H1 (cell line): Measurements from ENCODE around the gene MGRN1. TPM values are rescaled to one million over a fixed set of nuclear protein-coding genes. Genes with fewer than 3 reads are reported as not detected.

Source experiments
- CTCF ChIA-PET: fragments of 300-600 bp; sonication (Branson Sonifier 250); formaldehyde crosslinking; loops from one replicate; lab custom pipeline; 2021; ENCODE audit not compliant: partially characterized antibody; lab: Charles Lee
- POLR2A ChIA-PET: fragments of 300-600 bp; sonication (Branson Sonifier 250); formaldehyde crosslinking; loops from one replicate; lab custom pipeline; 2021; ENCODE audit warnings: inconsistent platforms; ENCODE audit not compliant: partially characterized antibody; lab: Charles Lee
- DNase-seq, 2 experiments: peaks; one replicate each; pipeline versions ENCODE4 v3.0.0 to v3.0.0-alpha.2; 2010 to 2022; ENCODE audit warnings: low spot score in 2 of 2, low read depth in 1 of 2, mixed read lengths in 1 of 2
- FAIRE-seq: peaks from 2 replicates; lab custom pipeline; 2011; peaks lifted over from hg19 to GRCh38; lab: Jason Lieb, UNC
- H2AFZ ChIP-seq: 2 replicates; pipeline ENCODE4 v1.8.1; 2012; ENCODE audit warnings: low read length, inconsistent platforms
- H2AK5ac ChIP-seq: 2 replicates; pipeline ENCODE4 v1.6.1; 2013; ENCODE audit warnings: low read depth, low read length
- H2BK120ac ChIP-seq: replicated peaks from 2 replicates; pipeline ENCODE3; 2013; ENCODE audit warnings: low read depth, low read length, inconsistent platforms
- H2BK12ac ChIP-seq: 2 replicates; pipeline ENCODE4 v1.6.1; 2013; ENCODE audit warnings: low read depth, low read length
- H2BK15ac ChIP-seq: 2 replicates; pipeline ENCODE4 v1.6.1; 2013; ENCODE audit warnings: low read length
- H2BK20ac ChIP-seq: 2 replicates; pipeline ENCODE4 v1.6.1; 2013; ENCODE audit warnings: low read length
- H2BK5ac ChIP-seq: 2 replicates; pipeline ENCODE4 v1.6.1; 2013; ENCODE audit warnings: low read depth, low read length
- H3K14ac ChIP-seq: 2 replicates; pipeline ENCODE4 v1.6.1; 2013; ENCODE audit warnings: inconsistent platforms; ENCODE audit not compliant: insufficient read length
- H3K18ac ChIP-seq: 2 replicates; pipeline ENCODE4 v1.6.1; 2013; ENCODE audit warnings: low read length; ENCODE audit errors: extremely low read depth
- H3K23ac ChIP-seq: 2 replicates; pipeline ENCODE4 v1.6.1; 2013; ENCODE audit warnings: inconsistent platforms; ENCODE audit not compliant: insufficient read length
- H3K23me2 ChIP-seq: 2 replicates; pipeline ENCODE4 v1.6.1; 2013; ENCODE audit warnings: low read depth, low read length
- H3K27ac ChIP-seq: 2 replicates; pipeline ENCODE4 v1.6.1; 2011; ENCODE audit warnings: low read depth, low read length, inconsistent platforms
- H3K27me3 ChIP-seq, 4 experiments: replicated peaks in 1 of 4; 1 replicate in 1 of 4; 2 replicates in 3 of 4; pipeline versions ENCODE4 v1.6.1 to v1.8.1; 2011 to 2013; ENCODE audit warnings: low read length in 3 of 4, mild to moderate bottlenecking in 3 of 4, inconsistent platforms in 2 of 4, mixed read lengths in 2 of 4, moderate library complexity in 1 of 4; ENCODE audit not compliant: control insufficient read depth in 3 of 4, insufficient read depth in 3 of 4; ENCODE audit errors: extremely low read depth in 1 of 4
- H3K36me3 ChIP-seq, 4 experiments: 2 replicates each; pipeline versions ENCODE4 v1.6.1 to v1.8.1; 2011 to 2013; ENCODE audit warnings: mild to moderate bottlenecking in 4 of 4, low read length in 3 of 4, moderate library complexity in 2 of 4, control low read depth in 1 of 4, inconsistent platforms in 1 of 4; ENCODE audit not compliant: insufficient read depth in 4 of 4, control insufficient read depth in 2 of 4
- H3K4ac ChIP-seq: replicated peaks from 2 replicates; pipeline ENCODE3; 2013; ENCODE audit warnings: low read length, low read depth, mixed read lengths, inconsistent platforms; ENCODE audit not compliant: insufficient read length
- H3K4me1 ChIP-seq, 4 experiments: replicated peaks in 1 of 4; 1 replicate in 1 of 4; 2 replicates in 3 of 4; pipeline versions ENCODE4 v1.6.1 to v1.8.1; 2011 to 2013; ENCODE audit warnings: low read length in 3 of 4, inconsistent platforms in 2 of 4, mixed read lengths in 1 of 4; ENCODE audit not compliant: insufficient read depth in 4 of 4, control insufficient read depth in 3 of 4
- H3K4me2 ChIP-seq, 2 experiments: 2 replicates each; pipeline versions ENCODE4 v1.6.1 to v1.8.1; 2011 to 2013; ENCODE audit warnings: low read depth in 2 of 2, low read length in 2 of 2, control low read depth in 1 of 2, inconsistent platforms in 1 of 2, mild to moderate bottlenecking in 1 of 2; ENCODE audit not compliant: insufficient read depth in 1 of 2
- H3K4me3 ChIP-seq, 4 experiments: fragments of 200-600, 300-600 bp in 1 of 4; sonication (generic), shearing (Covaris generic), sonication (Bioruptor Twin) in 1 of 4; 2 replicates each; pipeline versions ENCODE4 v1.5.1 to v1.8.1; 2011 to 2016; ENCODE audit warnings: low read length in 4 of 4, low read depth in 3 of 4, control low read depth in 2 of 4, inconsistent platforms in 2 of 4, mild to moderate bottlenecking in 2 of 4, mixed read lengths in 1 of 4, moderate library complexity in 1 of 4; ENCODE audit not compliant: insufficient read depth in 2 of 4; ENCODE audit errors: extremely low read depth in 1 of 4
- H3K56ac ChIP-seq: replicated peaks from 2 replicates; pipeline ENCODE3; 2013; ENCODE audit warnings: low read depth, mild to moderate bottlenecking, mixed read lengths, low read length, inconsistent platforms; ENCODE audit not compliant: insufficient read length
- H3K79me1 ChIP-seq: 2 replicates; pipeline ENCODE4 v1.6.1; 2013; ENCODE audit warnings: low read depth, low read length, control low read depth
- H3K79me2 ChIP-seq, 2 experiments: 2 replicates each; pipeline versions ENCODE4 v1.6.1 to v1.8.1; 2012 to 2013; ENCODE audit warnings: low read length in 2 of 2, mild to moderate bottlenecking in 2 of 2, inconsistent platforms in 1 of 2; ENCODE audit not compliant: insufficient read depth in 2 of 2, control insufficient read depth in 1 of 2
- H3K9ac ChIP-seq, 4 experiments: replicated peaks in 1 of 4; 1 replicate in 1 of 4; 2 replicates in 3 of 4; pipeline versions ENCODE4 v1.6.1 to v1.8.1; 2011 to 2013; ENCODE audit warnings: low read depth in 3 of 4, low read length in 3 of 4, control low read depth in 2 of 4, mild to moderate bottlenecking in 2 of 4, moderate library complexity in 2 of 4, inconsistent platforms in 1 of 4; ENCODE audit errors: extremely low read depth in 1 of 4
- H3K9me3 ChIP-seq, 2 experiments: 2 replicates each; pipeline versions ENCODE4 v1.6.1 to v1.8.1; 2012 to 2013; ENCODE audit warnings: mild to moderate bottlenecking in 2 of 2, moderate library complexity in 2 of 2, control low read depth in 1 of 2, inconsistent platforms in 1 of 2, low read depth in 1 of 2, low read length in 1 of 2, mixed read lengths in 1 of 2; ENCODE audit not compliant: insufficient read depth in 2 of 2
- H4K20me1 ChIP-seq, 2 experiments: replicated peaks in 1 of 2; 2 replicates each; pipeline versions ENCODE3 to v1.8.1; 2011 to 2013; ENCODE audit warnings: inconsistent platforms in 2 of 2, low read length in 2 of 2, mild to moderate bottlenecking in 1 of 2; ENCODE audit not compliant: insufficient read depth in 2 of 2, control insufficient read depth in 1 of 2
- H4K5ac ChIP-seq: 2 replicates; pipeline ENCODE4 v1.6.1; 2013; ENCODE audit warnings: low read length, low read depth, mixed read lengths, inconsistent platforms; ENCODE audit not compliant: insufficient read length
- H4K8ac ChIP-seq: 2 replicates; pipeline ENCODE4 v1.8.0; 2013; ENCODE audit warnings: mild to moderate bottlenecking, moderate library complexity, low read length, inconsistent platforms; ENCODE audit not compliant: insufficient read depth; ENCODE audit errors: extremely low read depth
- H4K91ac ChIP-seq: replicated peaks from 2 replicates; pipeline ENCODE3; 2013; ENCODE audit warnings: low read length, mixed read lengths, inconsistent platforms; ENCODE audit not compliant: insufficient read length
- BRCA1 ChIP-seq: IDR thresholded peaks from 2 replicates; pipeline ENCODE4 v1.6.1; 2012; ENCODE audit warnings: low read depth, low read length, improper control_type of control experiment
- FOSL1 ChIP-seq: IDR thresholded peaks from 2 replicates; pipeline ENCODE4 v1.6.1; 2011; ENCODE audit warnings: mild to moderate bottlenecking, low read depth, low read length, moderate library complexity; ENCODE audit not compliant: insufficient read depth
- JUN ChIP-seq: IDR thresholded peaks from 2 replicates; pipeline ENCODE4 v1.6.1; 2011; ENCODE audit warnings: low read depth, mild to moderate bottlenecking, improper control_type of control experiment, low read length
- NRF1 ChIP-seq: IDR thresholded peaks from 2 replicates; pipeline ENCODE4 v1.6.1; 2011; ENCODE audit warnings: mild to moderate bottlenecking, low read depth, low read length, improper control_type of control experiment
- RFX5 ChIP-seq: IDR thresholded peaks from 2 replicates; pipeline ENCODE4 v1.6.1; 2011; ENCODE audit warnings: low read depth, low read length, improper control_type of control experiment, borderline replicate concordance
- SAP30 ChIP-seq: fragments of 300-600 bp; sonication (generic); IDR thresholded peaks from 2 replicates; pipeline ENCODE4 v1.7.1; 2012; ENCODE audit warnings: low read length, moderate library complexity, mild to moderate bottlenecking, inconsistent platforms; ENCODE audit not compliant: insufficient read depth, insufficient replicate concordance
- SIN3A ChIP-seq, 2 experiments: IDR thresholded peaks in 1 of 2; conservative IDR thresholded peaks in 1 of 2; 2 replicates each; pipeline ENCODE4 v1.6.1; 2011 to 2012; ENCODE audit warnings: low read length in 2 of 2, improper control_type of control experiment in 1 of 2, low read depth in 1 of 2, mild to moderate bottlenecking in 1 of 2
- TCF12 ChIP-seq: IDR thresholded peaks from 2 replicates; pipeline ENCODE4 v1.6.1; 2011; ENCODE audit warnings: low read depth, mild to moderate bottlenecking, low read length
- YY1 ChIP-seq: IDR thresholded peaks from 2 replicates; pipeline ENCODE4 v1.6.1; 2011; ENCODE audit warnings: low read depth, mild to moderate bottlenecking, low read length
- WGBS, 2 experiments: shearing (Covaris generic) in 1 of 2; methylation state at CpG; one replicate each; pipeline versions ENCODE4 v1.1.6 to v1.1.7; 2013 to 2015; ENCODE audit warnings: low lambda C conversion rate in 2 of 2, mixed read lengths in 2 of 2, inconsistent platforms in 1 of 2, low coverage in 1 of 2, missing lambda C conversion rate in 1 of 2; ENCODE audit not compliant: insufficient replicate concordance in 2 of 2, insufficient coverage in 1 of 2, insufficient read length in 1 of 2; ENCODE audit errors: extremely low coverage in 1 of 2, missing lambda C conversion rate in 1 of 2; 5-methylcytosine and 5-hydroxymethylcytosine counted together
- polyA plus RNA-seq, 7 experiments: library from polyadenylated mRNA; depleted of rRNA in 3 of 7; stranded (reverse) in 5 of 7; unstranded in 2 of 7; fragments of >200 nt in 5 of 7; fragments of 200-250 nt in 2 of 7; gene quantifications; 1 replicate in 5 of 7; 2 replicates in 1 of 7; 4 replicates in 1 of 7; pipeline versions ENCODE4 v1.2.1 to v1.2.3, GENCODE V29; 2011 to 2013; ENCODE audit warnings: missing spikeins in 2 of 7, mixed read lengths in 2 of 7
- total RNA-seq: library from RNA; stranded (reverse); fragmentation: NEBNext Ultra II Directional; extraction: Animal tissue kit (Norgen Biotek cat#: 25700); gene quantifications from 2 replicates; pipeline ENCODE4 v1.2.1, GENCODE V29; 2021
- TF ChIP-seq, protein P1 (sequence below): IDR thresholded peaks from 2 replicates; pipeline ENCODE4 v1.6.1; 2012; ENCODE audit warnings: low read length, inconsistent platforms

The MGRN1 gene
- total and polyA plus RNA-seq, 2 of the 8 experiments (the other 6 are each of a cell fraction or from before 2014, with no cell fraction given): 15.0 to 82.3 TPM

DNA sequence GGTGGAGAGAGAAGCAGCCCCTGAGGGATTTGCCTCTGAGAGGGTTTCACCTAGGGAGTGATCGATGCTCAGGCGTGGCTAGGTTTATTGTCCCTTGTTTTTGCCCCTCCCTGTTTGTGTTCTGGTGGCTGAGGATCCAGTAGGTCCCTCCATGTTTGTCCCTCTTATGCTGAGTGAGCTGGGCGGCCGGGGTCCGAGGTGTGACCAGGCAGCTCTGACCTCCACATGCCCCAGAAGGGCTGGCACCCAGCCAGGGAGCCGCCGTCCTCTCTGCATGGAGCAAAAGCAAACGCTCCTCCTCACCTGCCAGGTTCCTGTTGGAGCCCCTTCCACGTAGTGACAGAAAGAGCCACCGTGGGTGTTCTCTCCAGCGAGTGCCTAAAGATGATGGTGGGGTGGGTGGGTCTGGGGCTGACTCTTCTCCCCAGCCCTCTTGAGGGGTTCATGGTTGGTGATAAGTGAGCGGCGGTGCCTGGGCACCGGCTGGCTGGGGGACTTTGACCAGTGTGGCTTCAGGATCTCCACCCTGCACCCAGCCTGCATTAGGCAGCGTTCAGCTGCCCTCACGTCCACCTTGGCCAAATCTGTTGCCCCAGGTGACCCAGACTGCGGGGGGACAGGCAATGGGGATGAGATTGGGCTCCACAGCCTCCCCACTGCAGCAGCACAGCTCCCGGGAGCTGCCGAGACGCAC, 54.7 kb downstream of the MGRN1 start:
- Histone ChIP-seq H2BK20ac (no peak overlapping the region), H2BK12ac (no peak overlapping the region), H3K27me3 (no peaks in the 10 kb centered on the region), H4K8ac (peak overlapping the region; percentile 57; the same call in 1 of the 2 replicates), H3K79me1 (peaks cover 4% of the 10 kb centered on the region; the same call in 1 of the 2 replicates), H3K23ac (no peak overlapping the region), H3K56ac (no peak overlapping the region), H3K27ac (no peak overlapping the region), H2AK5ac (no peak overlapping the region), H3K18ac (no peak overlapping the region), H2BK5ac (no peak overlapping the region), H2BK120ac (no peak overlapping the region), H3K36me3 (peaks cover 0 to 14% (median 5%) of the 10 kb centered on the region in 4 experiments; a peak in 4 of 8 replicates), H3K9me3 (no peaks in the 10 kb centered on the region), H4K91ac (no peak overlapping the region), H3K14ac (no peak overlapping the region), H4K20me1 (peaks cover 3 to 12% of the 10 kb centered on the region in 2 experiments), H3K4ac (no peak overlapping the region), H3K4me2 (no peak overlapping the region), H3K23me2 (no peaks in the 10 kb centered on the region), H3K4me1 (peaks cover 0 to 3% (median under 1%) of the 10 kb centered on the region in 4 experiments; a peak in 3 of 7 replicates), H2AFZ (no peak overlapping the region), H4K5ac (no peak overlapping the region), H3K79me2 (no peaks in the 10 kb centered on the region), H2BK15ac (no peak overlapping the region), H3K4me3 (no peak overlapping the region), H3K9ac (no peak overlapping the region)
- 89% methylated on average over 13 of the region's 20 CpGs; no CpG with 5 or more reads in 1 of the 2 experiments for WGBS, 2 experiments
- ChIA-PET POLR2A (interaction anchor here (1.3 kb wide), 1 partner anchor 13 kb away, joined by 5 read pairs; no protein-coding TSS in a partner anchor), CTCF (interaction anchor here (0.5 to 2.7 kb wide), 3 partner anchors 12 to 51 kb away, joined by 3 to 5 read pairs (median 4); no protein-coding TSS in a partner anchor)
- no peak for DNase-seq
- TF ChIP-seq JUN (no peak), FOSL1 (no peak), SIN3A (conservative IDR thresholded peaks at IDR 0.05 in 1 of 2, IDR thresholded peaks at IDR 0.05 in 1 of 2; ENCODE audit: low read depth in 1 of 2, low read length in 2 of 2) (no peak), SAP30 (no peak), YY1 (no peak), TCF12 (no peak), BRCA1 (no peak), NRF1 (no peak), RFX5 (no peak)
- TF ChIP-seq, protein P1, sequence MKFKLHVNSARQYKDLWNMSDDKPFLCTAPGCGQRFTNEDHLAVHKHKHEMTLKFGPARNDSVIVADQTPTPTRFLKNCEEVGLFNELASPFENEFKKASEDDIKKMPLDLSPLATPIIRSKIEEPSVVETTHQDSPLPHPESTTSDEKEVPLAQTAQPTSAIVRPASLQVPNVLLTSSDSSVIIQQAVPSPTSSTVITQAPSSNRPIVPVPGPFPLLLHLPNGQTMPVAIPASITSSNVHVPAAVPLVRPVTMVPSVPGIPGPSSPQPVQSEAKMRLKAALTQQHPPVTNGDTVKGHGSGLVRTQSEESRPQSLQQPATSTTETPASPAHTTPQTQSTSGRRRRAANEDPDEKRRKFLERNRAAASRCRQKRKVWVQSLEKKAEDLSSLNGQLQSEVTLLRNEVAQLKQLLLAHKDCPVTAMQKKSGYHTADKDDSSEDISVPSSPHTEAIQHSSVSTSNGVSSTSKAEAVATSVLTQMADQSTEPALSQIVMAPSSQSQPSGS: no peak
- FAIRE-seq: no peak
